Uterus (tissue), 2 donors: ENCODE measurements around the gene STK33.

Experiments
- CTCF ChIP-seq, 4 experiments: fragments of 200-600 bp in 2 of 4; fragments of 450-650 bp in 2 of 4; sonication (generic) in 2 of 4; IDR thresholded peaks; one replicate each; pipeline ENCODE4 v1.5.1; 2016 to 2019; ENCODE audit warnings: antibody characterized with exemption in 4 of 4, mild to moderate bottlenecking in 2 of 4, moderate library complexity in 1 of 4
- POLR2A ChIP-seq, 2 donors: fragments of 450-650 bp; IDR thresholded peaks; one replicate each; pipeline ENCODE4 v1.6.1; 2016; ENCODE audit warnings: antibody characterized with exemption in 2 of 2, mild to moderate bottlenecking in 1 of 2, moderate library complexity in 1 of 2

- TF ChIP-seq CTCF (IDR thresholded peaks at IDR 0.05), result no peak
- TF ChIP-seq POLR2A (IDR thresholded peaks at IDR 0.05), result no peak
Measured at GRCh38 chr11:8354622-8355415, 239.2 kb downstream of the STK33 start.
